ENCODE data around the gene ADM5. TPM values are rescaled to one million over a fixed set of nuclear protein-coding genes. Genes with fewer than 3 reads are reported as not detected.

Gene ADM5
- total RNA-seq, 1 donor: 1.9 TPM

Small RNA genes within 50 kb of the gene (small RNA-seq; reads per million reads assigned to genes)
- not detected for gene MIR5088

Other genes with a start within 250 kb of the ADM5 start
- gene SLC17A7, start 248.1 kb upstream of the ADM5 start, total RNA-seq: not detected
- 115 TPM for gene PIH1D1, start 237.8 kb upstream of the ADM5 start, total RNA-seq
- 94.0 TPM for gene ALDH16A1, start 236.4 kb upstream of the ADM5 start, total RNA-seq
- 3.8 TPM for gene FLT3LG, start 215.4 kb upstream of the ADM5 start, total RNA-seq
- gene RPL13A, start 202.0 kb upstream of the ADM5 start, total RNA-seq: 5,678 TPM
- 7,657 TPM for gene RPS11, start 193.2 kb upstream of the ADM5 start, total RNA-seq
- gene FCGRT, start 176.9 kb upstream of the ADM5 start, total RNA-seq: 26.9 TPM
- gene RCN3, start 161.6 kb upstream of the ADM5 start, total RNA-seq: 1.1 TPM
- gene NOSIP, start 109.0 kb upstream of the ADM5 start, total RNA-seq: 114 TPM
- gene PRRG2, start 108.3 kb upstream of the ADM5 start, total RNA-seq: 2.7 TPM
- gene PRR12, start 98.4 kb upstream of the ADM5 start, total RNA-seq: 8.1 TPM
- gene RRAS, start 49.5 kb upstream of the ADM5 start, total RNA-seq: 7.5 TPM
- gene SCAF1, start 47.4 kb upstream of the ADM5 start, total RNA-seq: 18.6 TPM
- gene IRF3, start 23.7 kb upstream of the ADM5 start, total RNA-seq: 86.7 TPM
- gene BCL2L12, start 23.7 kb upstream of the ADM5 start, total RNA-seq: 8.1 TPM
- gene PRMT1, start 12.3 kb upstream of the ADM5 start, total RNA-seq: 455 TPM
- 0.54 TPM for gene CPT1C, start 1.5 kb downstream of the ADM5 start, total RNA-seq
- gene TSKS, start 73.7 kb downstream of the ADM5 start, total RNA-seq: 1.1 TPM
- 67.9 TPM for gene AP2A1, start 77.4 kb downstream of the ADM5 start, total RNA-seq
- 40.1 TPM for gene FUZ, start 123.7 kb downstream of the ADM5 start, total RNA-seq
- gene MED25, start 128.7 kb downstream of the ADM5 start, total RNA-seq: 50.9 TPM
- gene PTOV1, start 161.6 kb downstream of the ADM5 start, total RNA-seq: 109 TPM
- 77.6 TPM for gene PNKP, start 178.0 kb downstream of the ADM5 start, total RNA-seq
- gene AKT1S1, start 187.8 kb downstream of the ADM5 start, total RNA-seq: 10.0 TPM
- 7.8 TPM for gene TBC1D17, start 188.1 kb downstream of the ADM5 start, total RNA-seq
- 0.81 TPM for gene IL4I1, start 207.3 kb downstream of the ADM5 start, total RNA-seq
- gene ATF5, start 239.6 kb downstream of the ADM5 start, total RNA-seq: 8.1 TPM
- gene NUP62, start 239.9 kb downstream of the ADM5 start, total RNA-seq: 70.3 TPM